Activated CD4-positive, alpha-beta T cell treated with anti-CD3 and anti-CD28 coated beads, Interleukin-2, amount 50 U/mL, for 1 hour (primary cell): ENCODE results near the gene SLC6A6.
"Not testable (repeated sequence)": the region's sequence is repeated elsewhere in the genome, so short reads cannot be mapped to it uniquely, and the experiment has no call there.

Experiments used
- DNase-seq: peaks from one replicate; pipeline ENCODE4 v3.0.0-alpha.2; 2020

Gene SLC6A6

DNA sequence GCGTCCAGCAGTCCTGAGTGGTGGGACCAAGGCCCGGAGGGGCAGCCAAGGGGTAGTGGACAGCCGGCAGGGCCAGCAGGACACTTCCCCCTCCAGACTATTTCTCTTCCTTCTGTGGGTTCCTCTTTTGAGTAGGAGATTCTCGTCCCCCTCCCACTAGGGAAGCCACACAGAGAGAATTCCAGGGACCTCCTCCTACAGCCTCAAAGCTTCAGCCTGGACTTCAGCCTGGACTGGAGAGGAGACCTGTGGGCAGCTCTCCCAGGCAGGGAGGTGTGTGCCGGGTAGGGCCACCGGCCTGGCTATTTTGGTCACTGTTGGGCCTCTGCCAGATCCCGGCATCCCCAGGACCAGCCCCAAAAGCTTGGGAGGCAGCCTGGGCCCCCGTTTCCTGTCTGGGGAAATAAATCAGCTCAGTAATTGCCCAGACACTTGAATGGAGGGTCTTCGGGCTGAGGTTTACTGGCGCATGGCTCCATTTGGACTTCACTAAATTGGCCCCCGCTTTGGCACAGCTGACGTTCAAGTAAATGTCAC is 1.3 kb downstream of the SLC6A6 start:
- no peak for DNase-seq

DNA sequence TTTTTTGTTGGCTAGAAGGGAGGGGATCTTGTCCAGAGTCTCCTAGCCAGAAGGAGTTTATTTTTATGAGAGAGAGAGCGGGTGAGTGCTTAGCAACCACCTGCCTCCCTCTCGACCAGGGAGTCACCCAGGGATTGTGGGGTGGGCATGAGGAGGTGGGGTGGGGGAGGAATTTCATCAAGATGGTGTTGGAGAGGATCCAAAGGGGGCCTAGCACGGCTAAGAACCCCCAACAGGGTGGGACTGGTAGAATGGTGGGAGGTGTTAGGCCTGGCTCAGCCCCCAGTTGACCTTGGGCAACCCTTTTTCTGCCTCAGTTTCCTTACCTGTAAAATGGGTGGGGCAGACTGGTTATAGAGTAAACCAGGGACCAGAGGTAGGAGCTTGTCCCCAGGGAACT is 1.8 kb downstream of the SLC6A6 start:
- DNase-seq, result no peak

DNA sequence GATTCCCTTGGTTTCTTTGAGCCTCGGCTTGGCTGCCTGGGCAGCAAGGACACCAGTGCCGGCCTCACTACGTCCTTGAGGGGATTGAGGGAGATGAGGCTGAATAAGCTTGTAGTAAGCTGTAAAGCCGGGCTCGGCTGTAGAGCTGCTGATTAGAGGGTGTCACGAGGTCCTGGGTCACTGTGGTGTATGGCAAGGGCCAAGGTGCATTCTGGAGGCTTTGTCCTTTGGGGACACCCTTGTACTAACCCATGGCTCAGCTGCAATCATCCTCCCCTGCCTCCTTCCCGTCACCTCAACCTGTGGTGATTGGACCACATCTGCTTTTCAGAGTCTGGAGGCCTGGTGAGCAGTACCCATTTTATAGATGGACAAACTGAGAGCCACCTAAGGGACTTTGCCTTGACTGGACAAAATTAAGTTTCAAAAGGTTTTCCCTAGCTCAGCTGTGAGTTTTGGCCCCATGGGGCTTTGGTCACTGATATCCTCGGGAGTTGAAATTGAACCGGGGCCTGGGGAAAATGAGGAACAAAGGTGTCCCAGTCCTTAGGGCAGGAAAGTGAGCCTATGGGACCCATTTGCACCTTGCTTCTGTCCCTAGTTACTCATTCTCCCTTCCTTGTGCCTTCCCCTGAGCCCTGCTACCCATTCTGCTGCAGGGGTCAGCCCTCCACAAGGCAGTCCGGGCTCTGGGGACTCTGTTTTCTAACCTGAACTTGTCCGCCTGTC is 2.4 kb downstream of the SLC6A6 start:
- no peak for DNase-seq

- DNase-seq, result no peak
These were observed 3.2 kb downstream of the SLC6A6 start for GRCh38 chr3:14405360-14406238.

- no peak for DNase-seq
These were observed 3.9 kb downstream of the SLC6A6 start for GRCh38 chr3:14406336-14406735.

DNA sequence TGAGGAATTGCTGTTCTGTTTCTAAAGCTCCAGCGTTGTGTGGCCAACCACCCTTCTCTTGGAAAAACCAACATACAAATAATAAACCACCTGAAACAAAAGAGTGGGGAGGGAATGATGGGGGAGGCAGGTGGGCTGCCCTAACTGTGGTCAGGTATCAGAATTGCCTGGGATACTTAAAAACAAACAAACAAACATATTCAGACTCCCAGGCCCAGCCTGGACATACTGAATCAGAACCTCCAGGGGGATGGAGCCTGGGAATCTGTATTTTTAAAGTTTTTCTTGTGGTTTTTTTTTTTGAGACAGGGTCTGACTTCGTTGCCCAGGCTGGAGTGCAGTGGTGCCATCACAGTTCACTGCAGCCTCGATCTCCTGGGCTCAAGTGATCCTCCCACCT is 4.4 kb downstream of the SLC6A6 start:
- DNase-seq, result no peak

- DNase-seq, result no peak
These were observed 4.8 kb downstream of the SLC6A6 start for GRCh38 chr3:14407203-14407602.

GRCh38 chr3:14409779-14410063 is 7.3 kb downstream of the SLC6A6 start:
- DNase-seq, result not testable (repeated sequence)

- DNase-seq, result no peak
These were observed 7.7 kb downstream of the SLC6A6 start for GRCh38 chr3:14410106-14410502.

DNA sequence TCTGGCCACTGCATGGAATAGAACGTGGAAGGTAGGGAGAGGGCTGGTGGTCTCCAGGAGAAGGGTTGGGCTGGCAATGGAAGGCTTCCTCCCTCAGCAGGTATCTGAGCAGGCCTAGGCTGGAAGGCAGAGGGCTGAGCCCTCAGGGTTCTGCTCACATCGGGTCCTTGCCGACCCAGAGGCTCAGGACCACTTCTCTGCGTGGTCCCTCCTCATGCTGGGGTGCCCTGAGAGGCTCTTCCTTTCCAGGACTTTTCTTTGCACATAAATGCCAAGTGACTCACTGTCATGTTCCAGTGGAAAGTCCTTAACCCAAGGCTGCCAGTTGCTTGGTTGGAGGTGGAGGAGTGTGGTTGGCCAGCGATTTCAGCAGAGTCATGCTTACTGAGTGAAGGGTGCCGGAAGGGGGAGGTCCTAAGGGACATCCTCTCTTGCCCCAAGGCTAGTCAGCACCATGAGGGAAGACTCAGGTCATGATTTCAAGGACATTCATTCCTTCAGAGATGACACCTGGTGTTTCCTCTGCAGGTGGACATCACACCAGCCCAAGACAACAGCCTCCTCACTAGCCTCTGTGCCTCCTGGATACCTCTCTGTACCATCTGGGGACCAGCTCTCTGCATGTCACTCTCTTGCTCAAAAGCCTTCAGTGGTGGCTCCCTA is 8.2 kb downstream of the SLC6A6 start:
- no peak for DNase-seq

GRCh38 chr3:14411166-14411526 is 8.7 kb downstream of the SLC6A6 start:
- DNase-seq, result no peak

- DNase-seq, result no peak
These were observed 9.6 kb downstream of the SLC6A6 start for GRCh38 chr3:14411988-14412387.

DNA sequence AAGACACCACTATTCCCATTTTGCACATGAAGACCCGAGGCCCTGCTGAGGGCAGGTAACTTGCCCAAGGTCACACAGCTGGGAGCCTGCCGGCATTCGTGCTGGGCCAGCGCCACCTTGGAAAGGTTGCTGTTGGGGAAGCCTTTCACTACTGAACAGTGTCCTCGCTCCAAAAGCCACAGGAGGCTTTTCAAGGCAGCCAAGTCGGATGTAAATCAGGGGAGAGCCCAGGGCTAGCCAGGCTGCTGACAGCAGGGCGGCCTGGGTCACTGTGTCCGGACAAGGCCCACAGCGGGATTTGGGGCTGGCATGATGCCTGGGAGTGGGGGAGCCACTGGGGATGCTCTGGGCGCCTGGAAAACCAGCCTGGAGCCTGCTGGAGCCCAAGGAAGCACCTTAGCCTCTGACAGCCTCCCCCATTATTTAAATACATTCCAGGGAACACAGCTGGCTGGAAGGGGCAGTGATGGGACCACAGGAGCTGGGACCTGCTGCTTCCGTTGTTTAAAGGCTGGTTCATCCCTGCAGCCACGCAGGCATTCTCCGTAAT is 10.5 kb downstream of the SLC6A6 start:
- DNase-seq, result no peak

DNA sequence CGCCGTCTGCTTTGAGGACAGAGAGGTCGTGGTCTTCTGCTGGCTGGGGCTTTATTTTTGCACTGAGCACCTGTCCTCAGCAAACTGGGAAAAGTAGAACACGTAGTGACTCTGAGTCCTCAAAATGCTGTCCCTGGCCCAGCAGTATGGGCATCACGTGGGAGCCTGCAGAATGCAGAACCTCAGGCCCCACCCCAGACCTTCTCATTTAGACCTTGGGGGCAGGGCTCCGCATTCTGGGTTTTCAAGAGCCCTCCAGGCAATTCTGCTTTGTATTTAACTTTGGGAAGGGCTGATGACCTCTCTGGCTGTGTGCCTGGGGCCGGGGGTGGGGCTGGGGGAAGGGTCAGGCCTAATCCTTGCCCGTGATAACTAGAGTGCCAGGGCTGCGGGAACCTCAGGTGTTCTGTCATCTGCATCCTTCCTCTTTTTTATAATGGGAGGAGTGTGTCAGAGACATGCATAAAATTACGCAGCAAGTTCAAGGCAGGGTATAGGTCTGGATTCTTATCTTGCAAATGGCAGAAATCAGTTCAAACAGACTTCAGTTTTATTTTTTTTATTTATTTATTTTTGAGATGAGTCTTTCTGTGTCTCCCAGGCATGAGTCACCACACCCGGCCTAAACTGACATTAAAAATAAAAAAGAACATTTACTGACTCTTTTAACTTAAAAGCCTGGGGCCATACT is 11.1 kb downstream of the SLC6A6 start:
- DNase-seq, result no peak

GRCh38 chr3:14414846-14415464 is 12.5 kb downstream of the SLC6A6 start:
- DNase-seq, result no peak

DNA sequence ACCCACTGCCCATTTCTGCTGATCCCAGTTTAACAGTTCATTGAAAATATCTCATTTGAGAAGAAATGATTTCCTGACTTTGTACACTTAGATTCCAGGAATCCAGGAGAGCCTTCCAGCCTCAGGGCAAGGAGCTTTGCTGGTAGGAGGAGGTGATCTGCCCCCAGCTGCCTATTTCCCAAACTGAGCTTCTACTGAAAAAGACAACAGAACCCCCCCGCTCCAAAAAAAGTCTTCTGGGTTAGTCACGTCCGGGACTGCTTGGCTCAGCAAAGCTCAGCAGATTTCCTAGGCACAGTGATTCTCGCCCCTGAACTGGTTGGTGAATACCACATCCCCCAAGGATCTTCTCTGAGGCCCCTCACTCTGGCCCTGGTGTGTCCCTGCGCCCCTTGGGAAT is 13.1 kb downstream of the SLC6A6 start:
- DNase-seq, result no peak

DNA sequence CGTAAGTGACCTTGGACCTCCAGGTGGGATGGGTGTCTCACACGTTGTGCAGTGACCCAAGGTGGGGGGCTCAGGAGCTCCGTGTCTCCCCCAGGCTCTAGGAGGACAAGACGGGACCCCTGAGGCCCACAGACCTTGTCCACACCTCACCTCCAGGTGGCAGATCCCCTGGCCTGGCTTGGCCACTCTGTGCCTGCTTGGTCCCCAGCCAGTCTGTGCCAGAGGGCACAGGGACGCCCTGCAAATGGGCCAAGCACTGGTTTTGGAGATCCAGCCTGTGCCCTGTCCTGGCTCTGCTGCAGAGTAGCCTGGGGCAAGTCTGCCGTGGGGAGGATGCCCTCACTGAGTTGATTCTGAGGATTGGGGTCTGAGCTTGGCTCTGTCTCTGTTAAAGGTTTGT is 14.0 kb downstream of the SLC6A6 start:
- DNase-seq, result no peak

GRCh38 chr3:14418296-14419250 is 16.2 kb downstream of the SLC6A6 start:
- no peak for DNase-seq

DNA sequence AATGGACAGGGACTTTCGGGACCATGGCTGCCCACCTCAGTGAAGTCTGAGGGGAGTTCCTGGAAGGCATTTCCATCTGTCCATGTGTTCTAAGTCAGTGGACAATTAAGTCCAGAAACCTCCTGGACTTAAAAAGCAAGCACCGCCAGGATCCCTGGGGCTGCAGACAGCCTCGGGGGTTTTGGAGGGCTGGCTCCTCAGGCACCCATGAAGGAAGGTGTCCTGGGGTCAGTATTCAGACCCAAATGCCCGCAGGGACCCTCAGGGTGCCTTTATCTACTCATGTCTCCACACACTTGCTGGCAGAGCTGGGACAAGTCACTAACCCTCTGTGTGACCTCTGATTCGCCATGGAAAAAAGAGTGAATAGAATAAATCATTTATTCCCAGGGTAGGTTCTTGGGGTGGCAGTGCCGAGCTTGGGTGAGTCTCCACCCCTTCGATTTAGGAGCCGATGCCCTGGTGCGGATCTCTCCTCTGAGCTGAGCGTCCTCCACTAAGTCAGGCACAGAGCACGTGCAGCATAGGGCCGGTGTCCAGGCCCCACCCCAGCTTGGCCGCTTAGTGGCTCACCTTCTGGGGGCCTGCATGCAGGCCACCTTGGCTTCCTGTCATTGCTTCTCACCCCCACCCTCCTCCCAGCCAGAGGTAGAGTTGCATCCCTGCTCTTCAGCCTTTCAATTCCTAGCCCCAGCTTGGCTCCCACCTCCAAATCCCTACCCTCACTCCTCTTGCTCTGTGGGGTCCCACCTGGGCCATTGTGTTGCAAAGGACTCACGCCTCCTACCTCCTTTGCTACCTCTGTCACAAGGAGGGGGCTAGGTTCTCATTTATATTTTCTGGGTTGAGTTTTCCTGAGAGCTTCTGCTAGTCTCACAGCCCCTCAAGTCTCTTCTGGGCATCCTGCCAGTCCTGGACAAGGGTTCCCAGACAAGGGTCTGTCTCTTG is 19.9 kb downstream of the SLC6A6 start:
- no peak for DNase-seq

GRCh38 chr3:14423197-14423743 is 20.9 kb downstream of the SLC6A6 start:
- no peak for DNase-seq
